GM21528 (cell line): Measurements from ENCODE around the gene ITCH.
A peak's percentile ranks its signal among the peaks of the same experiment; 100 is the strongest.
"Not testable (repeated sequence)": the region's sequence is repeated elsewhere in the genome, so short reads cannot be mapped to it uniquely, and the experiment has no call there.

Experiments used
- ATAC-seq: cut with Tn5 transposase; IDR thresholded peaks from one replicate; pipeline ENCODE4 v1.9.1; 2021; ENCODE audit warnings: mild to moderate bottlenecking, moderate library complexity; ENCODE audit not compliant: unreplicated experiment, low FRiP score

Gene ITCH

GRCh38 chr20:34375977-34376430, 12.9 kb downstream of the ITCH start:
- no peak for ATAC-seq

GRCh38 chr20:34377072-34377847, 14.2 kb downstream of the ITCH start:
- ATAC-seq, result peak; percentile 78

- no peak for ATAC-seq
Measured at GRCh38 chr20:34382174-34382573, 19.1 kb downstream of the ITCH start.

- not testable (repeated sequence) for ATAC-seq
Measured at GRCh38 chr20:34382877-34383455, 19.9 kb downstream of the ITCH start.

- no peak for ATAC-seq
Measured at GRCh38 chr20:34385464-34385863, 22.4 kb downstream of the ITCH start.

- no peak for ATAC-seq
Measured at GRCh38 chr20:34388000-34388399, 24.9 kb downstream of the ITCH start.

GRCh38 chr20:34388678-34389077, 25.6 kb downstream of the ITCH start:
- ATAC-seq, result no peak

- no peak for ATAC-seq
Measured at GRCh38 chr20:34389206-34389953, 26.3 kb downstream of the ITCH start.

GRCh38 chr20:34389954-34390555, 27.0 kb downstream of the ITCH start:
- ATAC-seq, result no peak

- no peak for ATAC-seq
Measured at GRCh38 chr20:34396408-34396807, 33.3 kb downstream of the ITCH start.

GRCh38 chr20:34397096-34397495, 34.0 kb downstream of the ITCH start:
- no peak for ATAC-seq

GRCh38 chr20:34400776-34401175, 37.7 kb downstream of the ITCH start:
- not testable (repeated sequence) for ATAC-seq

- ATAC-seq, result no peak
Measured at GRCh38 chr20:34401741-34402455, 38.8 kb downstream of the ITCH start.

GRCh38 chr20:34402461-34402860, 39.4 kb downstream of the ITCH start:
- no peak for ATAC-seq

GRCh38 chr20:34403063-34403827, 40.2 kb downstream of the ITCH start:
- no peak for ATAC-seq

GRCh38 chr20:34403908-34404307, 40.8 kb downstream of the ITCH start:
- no peak for ATAC-seq

GRCh38 chr20:34404803-34405202, 41.7 kb downstream of the ITCH start:
- ATAC-seq, result no peak

GRCh38 chr20:34405247-34405651, 42.2 kb downstream of the ITCH start:
- ATAC-seq, result not testable (repeated sequence)

GRCh38 chr20:34405942-34406341, 42.9 kb downstream of the ITCH start:
- not testable (repeated sequence) for ATAC-seq
